Activated CD4-positive, alpha-beta T cell treated with anti-CD3 and anti-CD28 coated beads for 36 hours (primary cell): ENCODE measurements around the gene SLC16A12. TPM values are rescaled to one million over a fixed set of nuclear protein-coding genes. Genes with fewer than 3 reads are reported as not detected.

Source experiments
- ATAC-seq: fragments of 200-7000 bp; cut with Tn5 transposase; one replicate; pipeline ENCODE4 v1.10.0; 2021; ENCODE audit warnings: mild to moderate bottlenecking, moderate library complexity
- CTCF ChIA-PET: fragments of 350-600 bp; sonication (Branson Sonifier 250); formaldehyde crosslinking; loops from one replicate; lab custom pipeline; 2021; ENCODE audit warnings: antibody characterized with exemption; lab: Charles Lee
- POLR2A ChIA-PET: fragments of 350-600 bp; sonication (Branson Sonifier 250); formaldehyde crosslinking; loops from one replicate; lab custom pipeline; 2021; ENCODE audit warnings: antibody characterized with exemption, inconsistent platforms; lab: Charles Lee
- DNase-seq: peaks from one replicate; pipeline ENCODE4 v3.0.0-alpha.2; 2020
- H3K27ac Mint-ChIP-seq: one replicate; pipeline ENCODE4 v1.8.0; 2021; ENCODE audit warnings: mixed read lengths
- H3K27me3 Mint-ChIP-seq: one replicate; pipeline ENCODE4 v1.8.0; 2021; ENCODE audit warnings: mixed read lengths
- H3K36me3 Mint-ChIP-seq: one replicate; pipeline ENCODE4 v1.8.0; 2021; ENCODE audit warnings: low read depth, mixed read lengths
- H3K4me1 Mint-ChIP-seq: one replicate; pipeline ENCODE4 v1.8.0; 2021; ENCODE audit warnings: mixed read lengths
- H3K4me3 Mint-ChIP-seq: one replicate; pipeline ENCODE4 v1.8.0; 2021; ENCODE audit warnings: mild to moderate bottlenecking, moderate library complexity, mixed read lengths
- H3K9me3 Mint-ChIP-seq: one replicate; pipeline ENCODE4 v1.8.0; 2021; ENCODE audit warnings: low read depth, mixed read lengths
- intact Hi-C, 2 experiments: fragments of 100-400 bp; cut with DNase I in 1 of 2; cut with micrococcal nuclease in 1 of 2; formaldehyde crosslinking; loops; one replicate each; pipeline versions ENCODE4 v1.14.2 to v1.15.1; 2022 to 2024; cut with DNase I, micrococcal nuclease
- total RNA-seq, 2 experiments: library from RNA; stranded (reverse); gene quantifications; one replicate each; pipeline ENCODE4 v1.2.3, GENCODE V29; 2021

The SLC16A12 gene
- total RNA-seq, 2 experiments from 2014 or later: not detected

- DNase-seq: no peak
- ATAC-seq: peak; percentile 76
- POLR2A ChIA-PET: no interaction called here
- CTCF ChIA-PET: no interaction called here
- Mint-ChIP-seq H3K9me3 (no peaks in the 10 kb centered on the region), H3K4me1 (peaks cover 3% of the 10 kb centered on the region), H3K27me3 (no peaks in the 10 kb centered on the region), H3K4me3 (no peak overlapping the region), H3K27ac (no peak overlapping the region), H3K36me3 (no peaks in the 10 kb centered on the region)
- intact Hi-C loops: no loop called here
These were observed 152.6 kb downstream of the SLC16A12 start for GRCh38 chr10:89382757-89383156.

Other genes starting within 250 kb of the SLC16A12 start
- gene IFIT2, start 233.5 kb downstream of the SLC16A12 start, total RNA-seq: 10 to 100 TPM; 38.2 to 43.5 TPM
- gene IFIT3, start 207.6 kb downstream of the SLC16A12 start, total RNA-seq: 10 to 100 TPM; 19.2 to 21.1 TPM
- gene IFIT1B, start 157.5 kb downstream of the SLC16A12 start, total RNA-seq: not detected
- 1 to 10 TPM; 5.9 to 6.5 TPM for gene IFIT1, start 143.0 kb downstream of the SLC16A12 start, total RNA-seq
- gene IFIT5, start 121.0 kb downstream of the SLC16A12 start, total RNA-seq: 10 to 100 TPM; 14.4 to 14.9 TPM
- gene PANK1, start 109.6 kb upstream of the SLC16A12 start, total RNA-seq: 1 to 10 TPM; 3.2 to 4.0 TPM
- gene KIF20B, start 166.0 kb upstream of the SLC16A12 start, total RNA-seq: 10 to 100 TPM; 74.6 to 86.2 TPM